C4-2B (cell line): ENCODE data around the gene MARCKS.

Experiments used
- ZFX ChIP-seq: fragments of 450-650 bp; IDR thresholded peaks from 2 replicates; pipeline ENCODE4 v1.6.1; 2017
- TF ChIP-seq, protein P1 (sequence below): fragments of 450-650 bp; conservative IDR thresholded peaks from 2 replicates; pipeline ENCODE4 v1.5.1; 2017; ENCODE audit warnings: mild to moderate bottlenecking

DNA sequence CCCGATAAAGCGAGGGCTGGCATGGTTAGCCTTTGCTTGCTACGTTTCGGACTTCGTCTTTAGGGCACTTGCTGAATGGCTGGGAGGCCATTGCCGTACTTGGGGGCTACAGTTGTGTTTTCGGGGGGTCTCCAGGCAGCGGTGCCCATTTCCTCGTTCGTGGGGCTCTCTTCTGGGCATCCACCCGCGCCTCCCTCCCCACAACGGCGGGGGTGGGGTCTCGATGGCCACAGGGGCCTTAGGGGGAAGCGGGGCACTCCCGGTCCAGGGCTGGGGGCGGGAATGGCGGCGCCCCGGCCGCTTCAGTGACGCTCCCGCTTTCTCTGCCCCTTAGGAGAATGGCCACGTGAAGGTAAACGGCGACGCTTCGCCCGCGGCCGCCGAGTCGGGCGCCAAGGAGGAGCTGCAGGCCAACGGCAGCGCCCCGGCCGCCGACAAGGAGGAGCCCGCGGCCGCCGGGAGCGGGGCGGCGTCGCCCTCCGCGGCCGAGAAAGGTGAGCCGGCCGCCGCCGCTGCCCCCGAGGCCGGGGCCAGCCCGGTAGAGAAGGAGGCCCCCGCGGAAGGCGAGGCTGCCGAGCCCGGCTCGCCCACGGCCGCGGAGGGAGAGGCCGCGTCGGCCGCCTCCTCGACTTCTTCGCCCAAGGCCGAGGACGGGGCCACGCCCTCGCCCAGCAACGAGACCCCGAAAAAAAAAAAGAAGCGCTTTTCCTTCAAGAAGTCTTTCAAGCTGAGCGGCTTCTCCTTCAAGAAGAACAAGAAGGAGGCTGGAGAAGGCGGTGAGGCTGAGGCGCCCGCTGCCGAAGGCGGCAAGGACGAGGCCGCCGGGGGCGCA lies 2.4 kb downstream of the MARCKS start:
- TF ChIP-seq, protein P1, sequence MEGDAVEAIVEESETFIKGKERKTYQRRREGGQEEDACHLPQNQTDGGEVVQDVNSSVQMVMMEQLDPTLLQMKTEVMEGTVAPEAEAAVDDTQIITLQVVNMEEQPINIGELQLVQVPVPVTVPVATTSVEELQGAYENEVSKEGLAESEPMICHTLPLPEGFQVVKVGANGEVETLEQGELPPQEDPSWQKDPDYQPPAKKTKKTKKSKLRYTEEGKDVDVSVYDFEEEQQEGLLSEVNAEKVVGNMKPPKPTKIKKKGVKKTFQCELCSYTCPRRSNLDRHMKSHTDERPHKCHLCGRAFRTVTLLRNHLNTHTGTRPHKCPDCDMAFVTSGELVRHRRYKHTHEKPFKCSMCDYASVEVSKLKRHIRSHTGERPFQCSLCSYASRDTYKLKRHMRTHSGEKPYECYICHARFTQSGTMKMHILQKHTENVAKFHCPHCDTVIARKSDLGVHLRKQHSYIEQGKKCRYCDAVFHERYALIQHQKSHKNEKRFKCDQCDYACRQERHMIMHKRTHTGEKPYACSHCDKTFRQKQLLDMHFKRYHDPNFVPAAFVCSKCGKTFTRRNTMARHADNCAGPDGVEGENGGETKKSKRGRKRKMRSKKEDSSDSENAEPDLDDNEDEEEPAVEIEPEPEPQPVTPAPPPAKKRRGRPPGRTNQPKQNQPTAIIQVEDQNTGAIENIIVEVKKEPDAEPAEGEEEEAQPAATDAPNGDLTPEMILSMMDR, result no peak
- TF ChIP-seq ZFX, result no peak
